ENCODE data around the gene MC1R.
"Not testable (repeated sequence)": the region's sequence is repeated elsewhere in the genome, so short reads cannot be mapped to it uniquely, and the experiment has no call there.

MC1R gene

GRCh38 chr16:89965447-89966225, 47.0 kb downstream of the MC1R start:
- Histone ChIP-seq H3K4me3 (no peak overlapping the region), H3K27ac (no peak overlapping the region)
- TF ChIP-seq CTCF (IDR thresholded peaks at IDR 0.05): no peak
- no peak for DNase-seq (ENCODE audit: low spot score)

- DNase-seq (ENCODE audit: low spot score): no peak
- TF ChIP-seq CTCF (IDR thresholded peaks at IDR 0.05): no peak
- Histone ChIP-seq H3K27ac (no peak overlapping the region), H3K4me3 (no peak overlapping the region)
Observed at GRCh38 chr16:89966756-89967155, 48.1 kb downstream of the MC1R start.

GRCh38 chr16:89967436-89967835, 48.8 kb downstream of the MC1R start:
- not testable (repeated sequence) for H3K4me3 ChIP-seq; DNase-seq (ENCODE audit: low spot score); H3K27ac ChIP-seq

- not testable (repeated sequence) for DNase-seq (ENCODE audit: low spot score); H3K4me3 ChIP-seq; H3K27ac ChIP-seq
Observed at GRCh38 chr16:89968074-89968473, 49.4 kb downstream of the MC1R start.

- no peak overlapping the region for H3K4me3 ChIP-seq
- TF ChIP-seq CTCF (IDR thresholded peaks at IDR 0.05): no peak
- DNase-seq (ENCODE audit: low spot score): no peak
- H3K27ac ChIP-seq: no peak overlapping the region
Observed at GRCh38 chr16:89969741-89970410, 51.2 kb downstream of the MC1R start.

Measured in coronary artery (tissue), 2 donors.